ENCODE data around the gene MTPN.
A peak's percentile ranks its signal among the peaks of the same experiment; 100 is the strongest.

The MTPN gene

DNA sequence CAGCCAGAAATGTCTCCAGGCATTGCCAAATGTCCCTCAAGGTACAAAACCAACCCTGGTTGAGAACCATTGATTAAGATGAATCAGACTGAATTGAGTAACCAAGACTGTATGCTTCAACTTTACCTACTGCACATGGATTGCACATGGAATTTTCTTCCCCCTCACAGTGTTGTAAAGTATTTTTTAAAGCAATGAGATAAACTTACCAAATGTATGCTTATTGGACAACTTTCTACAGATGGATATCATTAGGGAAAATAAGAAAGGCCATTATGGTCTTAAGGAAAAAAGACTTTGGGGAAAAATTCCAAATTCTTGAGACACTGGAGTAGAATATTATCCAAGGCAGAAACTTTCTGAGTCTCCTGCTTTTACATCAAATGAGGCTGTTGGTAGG is 20.9 kb upstream of the MTPN start:
- H3K27me3 Mint-ChIP-seq, result no peaks in the 10 kb centered on the region
- peaks cover 20% of the 10 kb centered on the region for H3K36me3 Mint-ChIP-seq
- ATAC-seq, result no peak
- no peaks in the 10 kb centered on the region for H3K9me3 Mint-ChIP-seq
- no peak overlapping the region for H3K4me3 Mint-ChIP-seq
- H3K27ac Mint-ChIP-seq, result no peak overlapping the region
- H3K4me1 Mint-ChIP-seq, result peaks cover 10% of the 10 kb centered on the region

- no peak overlapping the region for H3K27ac Mint-ChIP-seq
- H3K27me3 Mint-ChIP-seq, result no peaks in the 10 kb centered on the region
- no peaks in the 10 kb centered on the region for H3K9me3 Mint-ChIP-seq
- no peak overlapping the region for H3K4me3 Mint-ChIP-seq
- no peak for ATAC-seq
- peaks cover 15% of the 10 kb centered on the region for H3K36me3 Mint-ChIP-seq
- peaks cover 12% of the 10 kb centered on the region for H3K4me1 Mint-ChIP-seq
Observed at GRCh38 chr7:135995748-135996147, 18.6 kb upstream of the MTPN start.

DNA sequence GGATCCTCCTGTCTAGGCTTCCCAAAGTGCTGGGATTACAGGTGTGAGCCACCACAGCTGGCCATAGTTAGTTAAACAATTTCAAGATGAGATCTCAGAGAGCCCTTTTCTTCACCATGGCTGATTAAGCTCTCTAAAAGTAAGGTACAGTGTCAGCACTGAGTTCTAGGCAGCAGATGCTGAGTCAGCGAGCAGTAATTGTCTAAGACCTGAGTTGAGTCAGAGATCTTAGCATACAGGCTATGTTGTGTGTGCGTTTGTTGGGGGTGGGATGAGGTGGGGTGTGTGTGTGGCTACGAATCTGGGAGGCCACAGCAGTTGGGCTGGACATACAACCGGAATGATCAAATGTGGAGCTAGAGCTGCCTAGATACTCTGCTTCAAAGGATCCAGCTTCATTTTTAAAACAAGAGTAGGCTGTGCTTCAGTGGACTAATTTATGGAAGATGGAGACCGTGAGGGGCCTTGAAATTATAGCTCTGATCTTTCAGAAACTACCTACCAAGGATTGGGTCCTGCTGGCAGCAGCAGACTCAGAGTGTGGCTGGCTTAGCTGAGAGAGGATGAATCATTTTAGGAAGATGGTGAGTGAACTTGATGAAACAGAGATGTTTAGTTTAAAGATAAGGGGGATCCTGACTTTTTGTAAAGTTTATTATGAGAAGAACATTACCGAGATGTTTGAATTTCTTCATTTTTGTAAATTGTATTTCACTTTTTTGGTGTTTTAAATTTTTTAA is 17.5 kb upstream of the MTPN start:
- H3K4me1 Mint-ChIP-seq, result peaks cover 19% of the 10 kb centered on the region
- H3K27me3 Mint-ChIP-seq, result no peaks in the 10 kb centered on the region
- no peaks in the 10 kb centered on the region for H3K9me3 Mint-ChIP-seq
- no peak for ATAC-seq
- H3K27ac Mint-ChIP-seq, result peak overlapping the region; percentile 49
- H3K4me3 Mint-ChIP-seq, result no peak overlapping the region
- H3K36me3 Mint-ChIP-seq, result peaks cover 8% of the 10 kb centered on the region

DNA sequence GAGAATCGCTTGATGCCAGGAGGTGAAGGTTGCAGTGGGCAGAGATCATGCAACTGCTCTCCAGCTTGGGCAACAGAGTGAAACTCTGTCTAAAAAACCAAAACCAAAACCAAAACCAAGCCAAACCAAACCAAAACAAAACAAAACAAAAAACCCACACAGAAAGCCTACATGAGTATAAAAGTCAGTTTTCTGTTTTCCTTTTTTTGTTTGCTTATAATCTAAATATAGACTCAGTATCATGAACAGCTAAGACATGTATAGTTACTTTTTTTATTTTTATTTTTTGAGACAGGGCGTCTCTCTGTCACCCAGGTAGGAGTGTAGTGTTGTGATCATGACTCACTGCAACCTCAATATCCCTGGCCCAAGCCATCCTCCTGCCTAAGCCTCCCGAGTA is 16.8 kb upstream of the MTPN start:
- peak overlapping the region; percentile 44 for H3K4me3 Mint-ChIP-seq
- no peaks in the 10 kb centered on the region for H3K9me3 Mint-ChIP-seq
- peaks cover 19% of the 10 kb centered on the region for H3K4me1 Mint-ChIP-seq
- H3K36me3 Mint-ChIP-seq, result peaks cover 8% of the 10 kb centered on the region
- peak; percentile 36 for ATAC-seq
- H3K27ac Mint-ChIP-seq, result peak overlapping the region; percentile 49
- H3K27me3 Mint-ChIP-seq, result no peaks in the 10 kb centered on the region

- Mint-ChIP-seq H3K36me3 (peaks cover under 1% of the 10 kb centered on the region), H3K4me3 (no peak overlapping the region), H3K27ac (no peak overlapping the region), H3K4me1 (peaks cover 19% of the 10 kb centered on the region), H3K9me3 (no peaks in the 10 kb centered on the region), H3K27me3 (no peaks in the 10 kb centered on the region)
- ATAC-seq, result no peak
Observed at GRCh38 chr7:135991906-135992305, 14.7 kb upstream of the MTPN start.

GRCh38 chr7:135991322-135991721 is 14.2 kb upstream of the MTPN start:
- no peak overlapping the region for H3K27ac Mint-ChIP-seq
- no peaks in the 10 kb centered on the region for H3K27me3 Mint-ChIP-seq
- no peak overlapping the region for H3K4me3 Mint-ChIP-seq
- no peaks in the 10 kb centered on the region for H3K36me3 Mint-ChIP-seq
- H3K4me1 Mint-ChIP-seq, result peaks cover 19% of the 10 kb centered on the region
- no peaks in the 10 kb centered on the region for H3K9me3 Mint-ChIP-seq
- no peak for ATAC-seq

- H3K27me3 Mint-ChIP-seq, result no peaks in the 10 kb centered on the region
- no peak overlapping the region for H3K4me3 Mint-ChIP-seq
- peak overlapping the region; percentile 60 for H3K27ac Mint-ChIP-seq
- no peak for ATAC-seq
- H3K4me1 Mint-ChIP-seq, result peaks cover 19% of the 10 kb centered on the region
- H3K36me3 Mint-ChIP-seq, result no peaks in the 10 kb centered on the region
- H3K9me3 Mint-ChIP-seq, result no peaks in the 10 kb centered on the region
Observed at GRCh38 chr7:135990258-135990657, 13.1 kb upstream of the MTPN start.

DNA sequence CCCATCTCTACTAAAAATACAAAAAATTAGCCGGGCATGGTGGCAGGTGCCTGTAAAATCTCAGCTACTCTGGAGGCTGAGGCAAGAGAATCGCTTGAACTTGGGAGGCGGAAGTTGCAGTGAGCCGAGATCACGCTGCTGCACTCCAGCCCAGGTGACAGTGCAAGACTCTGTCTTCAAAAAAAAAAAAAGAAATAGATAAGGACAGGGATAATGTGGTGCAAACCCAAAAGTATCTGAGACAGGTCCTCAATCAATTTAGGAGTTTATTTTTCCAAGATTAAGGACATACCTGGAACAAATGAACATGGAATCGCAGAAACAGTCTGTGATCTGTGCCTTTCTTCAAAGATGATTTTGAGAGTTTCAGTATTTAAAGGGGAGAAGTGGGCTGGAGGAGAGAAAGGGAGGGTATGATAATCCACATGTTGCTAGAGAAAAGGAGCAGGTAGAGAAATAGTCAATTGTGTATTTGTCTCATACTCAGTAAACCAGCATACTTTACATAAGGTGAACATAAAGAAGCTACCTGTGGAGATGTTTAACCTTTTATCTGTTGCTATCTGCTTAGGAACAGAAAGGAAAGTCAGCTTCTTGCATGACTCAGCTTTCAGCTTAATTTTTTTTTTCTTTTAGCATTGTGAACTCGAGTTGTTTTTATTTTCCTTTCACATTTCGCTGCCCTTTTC is 4.9 kb upstream of the MTPN start:
- H3K36me3 Mint-ChIP-seq, result no peaks in the 10 kb centered on the region
- peak overlapping the region; percentile 69 for H3K4me3 Mint-ChIP-seq
- ATAC-seq, result no peak
- no peaks in the 10 kb centered on the region for H3K9me3 Mint-ChIP-seq
- peaks cover 49% of the 10 kb centered on the region for H3K4me1 Mint-ChIP-seq
- H3K27me3 Mint-ChIP-seq, result no peaks in the 10 kb centered on the region
- H3K27ac Mint-ChIP-seq, result peak overlapping the region; percentile 80

GRCh38 chr7:135980665-135981180 is 3.6 kb upstream of the MTPN start:
- ATAC-seq, result peak; percentile 83
- Mint-ChIP-seq H3K9me3 (no peaks in the 10 kb centered on the region), H3K27ac (peak overlapping the region; percentile 80), H3K4me3 (peak overlapping the region; percentile 69), H3K27me3 (no peaks in the 10 kb centered on the region), H3K36me3 (no peaks in the 10 kb centered on the region), H3K4me1 (peaks cover 49% of the 10 kb centered on the region)

- peaks cover 53% of the 10 kb centered on the region for H3K4me1 Mint-ChIP-seq
Observed at GRCh38 chr7:135980012-135980551, 2.9 kb upstream of the MTPN start.

DNA sequence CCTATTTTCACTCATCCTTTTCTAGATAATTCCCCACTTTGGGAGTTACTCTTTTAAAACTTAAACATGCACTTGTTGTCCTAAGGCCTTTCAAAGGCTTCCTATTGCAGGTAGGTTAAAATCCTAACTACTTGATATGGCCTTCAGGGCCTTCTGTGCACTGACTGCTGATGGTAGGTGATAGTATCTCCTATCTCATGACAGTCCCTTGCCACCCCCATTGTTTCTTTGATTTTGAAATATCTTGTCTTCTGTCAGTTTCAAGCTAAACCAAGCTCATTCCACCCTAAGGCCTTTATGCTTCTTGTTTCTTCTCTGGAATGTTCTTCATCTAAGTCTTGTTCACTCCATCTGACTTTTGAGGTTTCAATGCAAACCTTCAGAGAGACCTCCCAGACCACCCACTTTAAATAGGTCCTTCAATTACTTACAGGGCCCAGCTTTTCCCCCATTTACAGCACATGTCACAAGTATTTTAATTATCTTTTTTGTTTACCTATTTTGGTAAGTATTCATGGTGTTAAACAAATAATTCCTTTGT is 2.4 kb upstream of the MTPN start:
- H3K27ac Mint-ChIP-seq, result peak overlapping the region; percentile 80

More at GRCh38 chr7:135980012-135980551, 2.9 kb upstream of the MTPN start:
- no peak for ATAC-seq
- no peaks in the 10 kb centered on the region for H3K27me3 Mint-ChIP-seq
- peak overlapping the region; percentile 69 for H3K4me3 Mint-ChIP-seq
- H3K9me3 Mint-ChIP-seq, result no peaks in the 10 kb centered on the region
- no peaks in the 10 kb centered on the region for H3K36me3 Mint-ChIP-seq
- peak overlapping the region; percentile 80 for H3K27ac Mint-ChIP-seq

DNA sequence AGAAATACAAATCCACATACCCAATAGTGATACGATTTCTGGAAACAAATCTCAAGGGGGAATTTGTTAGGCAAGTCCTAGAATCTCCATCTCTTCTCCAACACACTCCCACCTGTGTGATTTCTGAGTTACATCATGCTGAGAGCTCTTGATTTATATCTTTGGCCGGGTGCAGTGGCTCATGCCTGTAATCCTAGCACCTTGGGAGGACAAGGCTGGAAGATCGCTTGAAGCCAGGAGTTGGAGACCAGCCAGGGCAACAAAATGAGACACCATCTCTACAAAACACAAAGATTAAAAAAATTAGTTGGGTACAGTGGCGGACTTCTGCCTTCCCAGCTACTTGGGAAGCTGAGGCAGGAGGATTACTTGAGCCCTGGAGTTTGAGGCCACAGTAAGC is 1.5 kb upstream of the MTPN start:
- ATAC-seq, result no peak
- peaks cover 63% of the 10 kb centered on the region for H3K4me1 Mint-ChIP-seq
- H3K27ac Mint-ChIP-seq, result peak overlapping the region; percentile 80
- no peaks in the 10 kb centered on the region for H3K9me3 Mint-ChIP-seq
- H3K36me3 Mint-ChIP-seq, result no peaks in the 10 kb centered on the region
- no peaks in the 10 kb centered on the region for H3K27me3 Mint-ChIP-seq
- H3K4me3 Mint-ChIP-seq, result no peak overlapping the region

More for the DNA sequence above, 2.4 kb upstream of the MTPN start:
- no peaks in the 10 kb centered on the region for H3K27me3 Mint-ChIP-seq
- H3K36me3 Mint-ChIP-seq, result no peaks in the 10 kb centered on the region
- no peak for ATAC-seq
- H3K9me3 Mint-ChIP-seq, result no peaks in the 10 kb centered on the region
- no peak overlapping the region for H3K4me3 Mint-ChIP-seq
- H3K4me1 Mint-ChIP-seq, result peaks cover 58% of the 10 kb centered on the region

DNA sequence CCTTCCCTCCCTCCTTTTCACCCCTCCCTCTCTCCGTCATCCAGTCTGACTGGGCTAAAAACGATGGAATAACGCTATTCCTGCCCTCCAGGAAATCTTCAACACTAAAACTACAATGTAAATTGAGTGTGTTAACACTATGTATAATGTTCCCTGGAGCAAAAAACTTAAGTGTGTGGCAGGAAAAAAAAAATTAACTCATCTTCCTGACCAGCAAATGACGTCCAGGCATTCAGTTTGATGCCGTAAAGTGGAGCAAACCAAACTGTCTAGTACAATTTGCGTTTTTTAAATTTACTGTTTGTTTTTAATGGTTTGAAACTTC is 545 bp upstream of the MTPN start:
- no peak for ATAC-seq
- Mint-ChIP-seq H3K27me3 (no peaks in the 10 kb centered on the region), H3K4me1 (peaks cover 68% of the 10 kb centered on the region), H3K36me3 (no peaks in the 10 kb centered on the region), H3K9me3 (no peaks in the 10 kb centered on the region), H3K4me3 (peak overlapping the region; percentile 95), H3K27ac (peak overlapping the region; percentile 85)

DNA sequence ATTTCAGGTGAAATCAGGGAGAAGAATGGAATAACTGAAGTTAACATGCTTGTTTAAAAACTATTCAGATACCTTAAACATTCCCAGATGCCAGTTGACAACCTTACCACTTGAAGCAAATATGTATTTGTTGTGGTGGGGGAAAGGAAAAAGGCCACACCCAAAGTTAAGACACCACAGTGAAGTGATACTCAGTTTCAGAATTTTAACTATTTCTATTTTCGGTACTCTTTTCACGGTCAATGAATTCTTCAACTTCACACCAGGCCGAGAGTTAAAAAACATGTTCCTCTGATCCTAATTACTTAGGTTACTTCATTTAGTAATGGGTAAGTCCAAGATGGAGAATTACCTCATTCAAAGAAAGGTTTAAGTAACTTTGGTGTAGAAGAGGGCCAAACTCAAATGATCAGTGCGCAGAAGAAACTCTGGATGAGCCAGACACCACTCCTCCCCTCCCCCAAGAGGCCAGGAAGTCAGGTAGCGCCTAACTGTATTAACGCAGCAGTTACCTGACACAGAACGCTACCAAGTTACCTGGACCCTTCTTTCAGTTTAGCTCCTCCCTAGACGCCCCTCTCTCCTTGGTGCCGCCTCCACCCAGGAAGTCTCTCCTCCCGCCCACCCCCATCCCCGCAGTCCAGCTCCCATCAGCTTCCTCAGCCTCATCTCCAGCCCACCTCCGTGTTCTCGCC is 700 bp downstream of the MTPN start:
- H3K9me3 Mint-ChIP-seq, result no peaks in the 10 kb centered on the region

DNA sequence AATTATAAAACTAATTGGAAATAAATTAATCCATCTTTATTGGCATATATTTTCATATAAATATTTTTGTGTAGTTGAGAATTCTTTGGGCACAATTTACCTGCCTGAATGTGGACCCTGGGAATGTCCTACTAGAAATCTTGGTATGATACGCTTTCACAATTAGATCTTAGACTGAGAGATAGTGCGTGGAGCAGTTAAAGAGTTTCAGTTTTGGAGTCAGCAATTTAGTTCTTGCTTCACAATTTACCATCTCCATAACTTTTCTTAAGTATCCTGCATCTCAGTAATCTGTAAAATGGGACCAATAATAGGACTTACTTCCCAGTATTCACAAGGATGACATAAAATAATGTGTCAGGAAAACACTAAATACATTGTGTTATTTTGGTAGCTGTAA is 2.0 kb downstream of the MTPN start:
- peaks cover 57% of the 10 kb centered on the region for H3K4me1 Mint-ChIP-seq
- no peaks in the 10 kb centered on the region for H3K27me3 Mint-ChIP-seq
- no peak for ATAC-seq
- H3K36me3 Mint-ChIP-seq, result no peaks in the 10 kb centered on the region
- no peaks in the 10 kb centered on the region for H3K9me3 Mint-ChIP-seq
- peak overlapping the region; percentile 85 for H3K27ac Mint-ChIP-seq
- peak overlapping the region; percentile 95 for H3K4me3 Mint-ChIP-seq

More for the DNA sequence above, 700 bp downstream of the MTPN start:
- Mint-ChIP-seq H3K27me3 (no peaks in the 10 kb centered on the region), H3K36me3 (no peaks in the 10 kb centered on the region), H3K4me3 (peak overlapping the region; percentile 95), H3K4me1 (peaks cover 63% of the 10 kb centered on the region), H3K27ac (peak overlapping the region; percentile 85)
- peak; percentile 40 for ATAC-seq

All from stimulated activated memory B cell treated with anti-CD40 and anti-IgM and Interleukin-4, amounts not matched to agents 10 μg/mL and 1 μg/mL and 100 μg/mL, for 72 hours (primary cell).